Endometrial microvascular endothelial cells (primary cell): ENCODE data around the gene MORN5. TPM values are rescaled to one million over a fixed set of nuclear protein-coding genes. Genes with fewer than 3 reads are reported as not detected.

ENCODE experiments used
- in situ Hi-C: cut with HindIII; loops from 2 replicates; pipeline ENCODE4 v1.10.0; 2017; ENCODE audit warnings: low sequenced_read_pairs, low pct_unique_long_range_greater_than_20kb; ENCODE audit errors: inconsistent ontology term
- total RNA-seq: library from RNA; depleted of rRNA; stranded (reverse); fragments of >200 nt; gene quantifications from one replicate; pipeline ENCODE4 v1.2.3, GENCODE V29; 2015; ENCODE audit errors: inconsistent ontology term

Gene MORN5
- total RNA-seq, 1 donor from 2014 or later: not detected

DNA sequence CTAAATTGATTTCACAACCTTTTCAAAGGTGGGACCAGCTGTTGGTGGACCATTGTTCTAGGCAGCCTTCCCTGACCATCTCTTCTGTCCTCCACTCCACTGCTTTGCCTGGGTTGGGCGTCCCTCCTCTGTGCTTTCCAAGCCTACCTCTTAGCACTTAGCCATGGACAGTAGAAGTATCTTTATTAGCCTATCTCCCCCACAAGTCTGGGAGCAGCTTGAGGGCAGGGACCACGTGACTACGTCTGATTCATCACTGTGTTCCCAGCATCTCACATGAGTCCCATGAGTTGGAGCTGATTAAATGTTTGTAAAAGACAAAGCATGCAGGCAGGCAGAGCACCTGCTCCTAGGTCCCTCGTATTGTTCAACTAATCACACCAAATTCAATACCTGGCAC, 20.9 kb downstream of the MORN5 start:
- in situ Hi-C loops: no loop called here

DNA sequence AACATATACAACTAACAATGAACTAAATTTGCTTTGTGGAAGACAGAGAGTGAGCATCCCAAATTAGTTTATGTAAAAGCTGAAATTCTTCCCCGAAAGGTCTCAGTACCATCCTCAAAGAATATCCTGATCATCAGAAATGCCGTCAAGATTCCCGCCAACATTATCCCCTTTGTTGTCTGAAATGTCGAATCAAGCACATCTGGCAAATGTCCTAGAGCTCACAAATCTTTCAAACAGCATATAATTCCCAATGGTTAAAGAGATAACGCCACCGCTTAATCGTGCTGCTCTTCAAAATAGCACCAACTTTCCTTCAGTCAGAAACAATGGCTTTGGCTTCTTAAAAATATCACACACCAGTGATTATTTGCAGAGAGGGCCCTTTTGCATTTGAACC, 23.8 kb downstream of the MORN5 start:
- in situ Hi-C loops: no loop called here

DNA sequence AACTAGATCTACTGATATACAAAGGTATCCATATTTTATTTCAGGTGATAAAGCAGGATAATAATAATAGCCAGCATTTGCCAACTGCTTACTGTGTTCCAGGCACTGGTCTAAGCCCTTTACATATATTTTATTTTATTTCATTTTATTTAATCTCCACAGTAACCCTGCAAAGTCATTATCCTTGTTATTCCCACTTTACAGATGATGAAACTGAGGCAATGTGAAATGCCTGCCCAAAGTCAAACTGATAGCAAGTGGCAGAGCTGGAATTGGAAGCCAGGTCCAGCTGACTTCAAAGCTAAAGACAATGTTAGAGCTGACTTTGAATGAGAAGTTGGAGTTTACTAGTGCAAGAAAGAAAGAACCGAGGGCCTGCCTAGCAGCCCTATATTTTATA, 24.8 kb downstream of the MORN5 start:
- in situ Hi-C loops: no loop called here

DNA sequence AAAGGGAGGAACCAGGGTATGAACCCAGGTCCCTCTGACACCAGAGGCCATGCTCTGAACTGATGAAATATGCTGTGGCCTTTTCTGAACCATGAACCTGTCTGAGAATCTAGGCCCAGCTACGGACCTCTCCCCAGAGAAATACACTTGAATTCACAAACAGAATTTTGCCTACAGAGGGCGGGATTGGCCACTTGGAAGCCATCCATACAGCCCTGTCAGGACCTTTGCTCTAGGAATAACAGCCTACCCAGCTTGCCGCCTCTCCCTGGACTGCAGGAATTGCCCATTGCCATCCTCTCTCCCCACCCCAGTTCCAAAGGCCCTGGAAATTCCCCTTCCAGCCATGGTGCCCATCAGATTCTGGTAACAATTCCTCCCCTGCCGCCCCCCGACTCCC, 26.6 kb downstream of the MORN5 start:
- in situ Hi-C loops: no loop called here

DNA sequence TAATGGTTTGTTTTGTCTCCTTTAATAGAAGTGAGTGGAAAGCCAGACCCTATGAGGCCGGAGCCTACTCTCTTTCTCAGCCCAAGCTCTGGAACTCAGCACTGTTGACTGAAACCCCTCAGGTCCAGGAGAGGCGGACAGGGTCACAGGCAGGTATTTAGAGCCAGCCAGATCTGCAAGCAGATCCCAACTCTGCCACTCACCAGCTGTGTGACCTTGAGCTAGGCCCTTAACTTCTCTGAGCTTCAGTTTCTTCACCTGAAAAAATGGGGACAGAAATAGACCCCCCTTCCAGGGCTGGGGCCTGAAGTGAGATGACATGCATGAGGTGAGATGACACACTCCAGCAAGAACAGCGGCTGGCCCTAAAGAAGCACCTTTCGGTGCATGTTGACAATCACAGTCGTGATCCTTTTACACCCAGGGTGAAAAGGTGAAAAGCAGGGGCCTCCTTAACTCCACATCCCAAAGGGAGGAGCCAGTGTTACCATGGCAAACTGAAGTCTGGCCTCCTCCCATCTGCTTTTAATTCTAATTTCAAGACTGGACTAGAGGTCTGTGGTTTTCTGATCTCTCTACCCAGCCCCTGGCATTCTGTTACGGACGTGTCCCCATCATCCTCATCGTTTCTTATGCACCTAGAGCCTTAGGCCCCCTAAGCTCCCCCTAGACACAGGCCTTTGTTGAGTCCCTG, 27.2 kb downstream of the MORN5 start:
- in situ Hi-C loops: no loop called here

DNA sequence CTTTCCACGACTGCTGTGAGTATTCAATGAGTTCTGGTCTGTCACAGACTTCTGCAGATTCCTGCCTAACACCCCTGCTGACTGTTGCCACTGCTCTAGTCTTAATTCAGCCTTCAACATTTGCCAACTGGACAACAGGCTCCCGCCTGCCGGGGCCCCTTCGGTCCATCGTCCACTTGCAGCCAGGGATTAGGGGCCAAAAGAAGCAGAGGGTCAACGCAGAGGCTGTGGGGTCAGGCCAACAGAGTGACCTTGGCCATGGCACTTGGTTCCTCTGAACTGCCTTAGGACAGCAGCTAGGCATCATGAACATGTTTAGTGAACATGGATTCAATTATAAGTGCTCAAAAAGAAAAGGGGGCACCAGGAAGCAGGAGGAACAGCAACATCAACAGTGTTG, 28.7 kb downstream of the MORN5 start:
- in situ Hi-C loops: no loop called here

DNA sequence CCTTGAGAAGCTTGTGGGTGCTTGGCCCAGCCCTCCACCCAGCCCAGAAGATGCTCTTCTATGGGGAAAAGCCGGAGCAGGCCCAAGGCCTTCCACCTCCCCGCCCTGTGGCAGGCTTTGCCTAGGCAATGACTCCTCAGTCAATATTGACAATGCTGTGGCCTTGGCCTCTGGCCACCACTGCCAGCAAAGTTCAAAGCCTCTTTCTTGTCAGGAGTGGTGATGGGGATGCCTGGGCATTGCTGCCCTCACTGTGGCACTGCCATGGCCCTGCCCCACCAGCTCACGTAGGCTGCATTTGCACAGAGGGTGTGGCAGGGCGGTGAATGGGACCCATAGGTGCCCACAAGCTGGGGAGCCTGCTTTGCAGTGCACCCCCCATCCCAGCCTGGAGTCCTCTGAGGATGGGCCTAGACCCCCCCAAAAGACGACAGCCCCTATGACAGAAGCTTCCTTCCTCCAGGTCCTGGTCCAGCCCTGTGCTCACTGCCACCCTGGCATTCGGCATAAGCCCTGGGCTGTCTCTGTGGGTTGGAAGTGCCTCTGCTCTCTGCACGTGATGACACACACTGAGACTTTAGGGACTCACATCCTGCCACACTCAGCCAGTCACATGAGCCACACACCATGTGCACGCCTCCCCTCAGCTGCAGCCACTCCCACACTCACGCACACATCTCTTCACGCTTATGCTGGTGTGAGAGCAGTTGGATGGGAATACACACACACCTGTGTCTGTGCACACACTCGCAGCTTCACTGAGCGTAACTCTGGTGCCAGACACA, 31.1 kb downstream of the MORN5 start:
- in situ Hi-C loops: no loop called here

DNA sequence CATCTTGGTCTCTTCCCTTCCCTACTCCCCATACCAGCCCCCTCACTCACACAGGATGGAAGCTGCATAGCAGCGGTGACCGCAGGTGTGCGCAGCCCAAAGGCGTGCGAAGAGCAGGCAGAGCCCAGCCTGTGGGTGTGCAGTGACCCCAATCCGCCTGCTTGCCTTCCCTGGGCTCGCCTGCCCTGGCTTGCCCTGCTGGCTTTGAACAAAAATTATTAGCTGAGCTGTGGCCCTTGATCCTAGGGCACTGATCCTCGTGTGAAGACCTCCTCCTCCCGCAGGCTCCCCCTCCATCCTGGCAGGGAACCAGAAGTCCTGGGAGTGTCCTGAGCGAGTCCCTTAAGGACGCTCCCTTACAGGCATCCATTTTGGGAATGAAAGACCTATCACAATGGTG, 31.9 kb downstream of the MORN5 start:
- in situ Hi-C loops: no loop called here

DNA sequence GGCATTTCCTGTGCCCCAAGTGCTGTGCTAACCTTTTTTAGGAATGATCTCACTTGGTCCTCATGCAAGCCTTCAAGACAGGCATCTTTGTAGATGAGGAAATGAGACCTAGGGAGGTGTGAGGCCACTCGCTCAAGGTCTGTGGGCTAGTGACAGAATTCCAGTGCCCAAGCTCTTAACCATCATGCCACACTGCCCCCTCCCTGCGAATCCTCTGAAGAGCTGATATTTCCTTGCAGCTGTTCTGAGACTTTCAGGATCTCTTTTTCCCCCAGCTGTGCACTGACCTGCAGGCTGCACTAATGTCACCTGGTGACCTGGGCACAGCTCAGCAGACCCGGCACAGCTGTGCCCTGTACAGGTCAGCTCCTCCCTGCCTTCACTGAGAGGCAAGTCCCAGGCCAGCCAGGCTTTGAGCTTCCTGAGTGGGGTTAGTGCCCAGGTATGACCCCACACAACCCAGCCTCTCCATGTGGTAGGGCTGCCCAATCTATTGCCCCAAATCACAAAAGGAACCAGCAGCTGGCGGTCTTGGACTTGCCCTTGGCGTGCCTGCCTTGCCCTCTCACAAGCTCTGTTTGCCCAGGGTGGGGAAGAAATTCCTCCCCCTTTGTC, 32.7 kb downstream of the MORN5 start:
- in situ Hi-C loops: no loop called here

DNA sequence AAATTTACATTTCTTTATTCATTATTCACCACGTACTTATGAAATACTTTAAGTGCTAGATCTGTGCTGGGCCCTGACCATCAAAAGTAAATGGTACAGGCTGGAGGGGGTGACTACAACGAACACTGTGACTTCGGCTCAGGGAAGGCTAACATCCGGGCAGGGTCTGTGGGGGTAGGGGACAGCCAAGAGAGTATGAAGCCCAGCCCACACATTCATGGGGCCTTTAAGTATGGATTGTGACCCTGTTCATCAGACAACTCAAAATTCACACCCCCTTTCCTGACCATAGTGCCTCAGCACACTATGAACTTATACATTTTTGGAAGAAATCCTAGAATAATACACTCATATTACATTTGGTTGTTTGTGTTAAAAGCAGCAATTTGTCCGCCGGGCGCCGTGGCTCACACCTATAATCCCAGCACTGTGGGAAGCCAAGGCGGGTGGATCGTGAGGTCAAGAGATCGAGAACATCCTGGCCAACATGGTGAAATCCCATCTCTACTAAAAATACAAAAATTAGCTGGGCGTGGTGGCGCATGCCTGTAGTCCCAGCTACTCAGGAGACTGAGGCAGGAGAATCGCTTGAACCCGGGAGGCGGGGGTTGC, 33.3 kb downstream of the MORN5 start:
- in situ Hi-C loops: no loop called here

DNA sequence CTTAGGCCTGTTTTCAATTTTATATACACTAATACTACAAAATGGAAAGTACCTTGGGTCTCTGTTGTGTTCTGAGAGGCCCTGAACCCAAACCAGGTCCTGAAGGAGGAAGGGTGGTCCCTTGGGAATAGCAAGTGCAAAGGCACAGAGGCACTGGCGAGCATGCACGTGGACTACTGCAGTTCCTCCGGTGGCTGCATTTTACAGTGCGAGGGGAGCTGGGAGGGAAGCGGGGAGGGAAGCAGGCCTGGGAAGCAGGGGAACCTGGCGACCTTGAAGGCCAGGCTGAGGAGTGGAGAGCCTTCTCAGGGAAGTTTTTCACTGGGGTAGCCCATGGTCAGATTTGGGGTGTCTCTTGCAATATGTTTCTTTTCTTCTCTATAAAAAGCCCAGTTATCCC, 33.9 kb downstream of the MORN5 start:
- in situ Hi-C loops: no loop called here

DNA sequence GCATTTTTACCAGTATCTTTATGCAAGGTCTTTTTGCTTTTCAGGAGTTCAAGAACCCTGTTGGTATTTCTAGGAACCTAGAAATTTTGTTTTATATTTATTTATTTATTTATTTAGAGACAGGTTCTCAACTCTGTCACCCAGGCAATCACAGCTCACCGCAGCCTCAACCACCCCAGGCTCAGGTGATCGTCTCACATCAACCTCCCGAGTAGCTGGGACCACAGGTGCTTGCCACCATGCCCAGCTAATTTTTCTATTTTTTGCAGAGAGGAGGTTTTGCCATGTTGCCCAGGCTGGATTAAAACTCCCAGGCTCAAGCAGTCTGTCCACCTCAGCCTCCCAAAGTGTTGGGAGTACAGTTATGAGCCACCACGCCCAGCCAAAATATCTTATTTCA, 36.2 kb downstream of the MORN5 start:
- in situ Hi-C loops: no loop called here

DNA sequence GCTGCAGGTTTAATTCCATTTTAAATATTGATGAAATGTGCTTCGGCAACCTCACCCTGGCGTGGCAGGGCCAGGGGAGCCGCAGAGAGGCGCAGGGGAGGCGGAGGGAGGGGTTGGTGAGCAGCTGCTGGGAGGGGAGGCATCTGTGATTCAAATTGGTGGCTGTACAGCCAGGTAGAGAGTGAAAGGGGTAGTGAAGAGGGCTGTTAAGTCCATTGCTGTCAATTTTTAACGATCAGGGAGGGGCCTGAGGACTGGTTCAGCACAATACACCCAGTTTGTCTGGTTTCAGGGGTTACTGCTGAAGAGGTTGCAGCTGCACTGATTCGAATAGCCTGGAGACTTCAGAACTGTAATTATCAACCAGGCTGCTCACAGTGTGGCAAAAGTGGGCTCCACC, 37.7 kb downstream of the MORN5 start:
- in situ Hi-C loops: no loop called here

DNA sequence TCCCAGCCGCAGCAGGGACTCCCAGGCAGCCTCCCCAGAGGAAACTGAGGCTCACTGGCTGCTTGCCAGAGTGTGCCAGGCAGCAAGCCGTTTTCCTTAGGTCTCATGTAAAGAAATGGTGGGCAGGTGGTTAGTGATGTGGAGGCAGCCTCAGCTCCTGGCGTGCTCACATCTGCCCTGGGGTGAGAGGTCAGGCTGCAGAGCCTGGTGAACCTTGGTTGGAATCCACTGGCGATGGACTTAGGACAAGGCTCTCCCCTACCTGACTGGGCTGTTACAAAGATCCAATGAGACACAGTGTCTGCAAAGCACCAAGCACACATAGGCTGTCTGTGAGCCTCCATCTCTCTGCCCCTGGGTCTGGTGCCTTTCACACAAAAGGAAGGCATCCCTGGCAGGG, 38.2 kb downstream of the MORN5 start:
- in situ Hi-C loops: no loop called here

DNA sequence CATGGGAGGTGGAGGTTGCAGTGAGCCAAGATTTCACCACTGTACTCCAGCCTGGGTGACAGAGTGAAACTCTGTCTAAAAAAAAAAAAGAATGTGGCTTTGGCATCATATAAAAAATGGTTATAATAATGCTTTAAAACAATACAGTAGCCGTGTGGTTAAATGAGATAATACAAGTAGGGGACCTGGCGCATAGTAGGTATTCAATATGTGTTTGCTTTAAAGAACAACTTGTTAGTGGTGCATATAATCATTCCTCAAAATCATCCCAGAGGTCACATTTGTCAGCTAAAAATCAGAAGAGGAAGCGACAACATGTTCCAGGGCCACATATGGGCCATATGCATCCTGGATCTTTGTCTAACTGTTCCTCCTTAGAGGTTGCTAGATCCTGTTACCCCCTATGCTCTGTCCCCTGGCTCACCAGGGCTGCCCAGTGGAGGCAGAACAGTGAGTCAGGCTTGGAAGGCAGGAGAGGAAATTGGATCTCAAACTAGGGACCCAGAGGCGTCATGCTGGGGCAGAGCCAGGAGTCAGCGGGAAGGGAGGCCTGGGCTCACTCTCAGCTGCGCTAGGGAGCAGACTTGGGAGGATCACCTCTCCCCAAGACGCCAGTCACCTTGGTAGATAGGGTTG, 41.4 kb downstream of the MORN5 start:
- in situ Hi-C loops: no loop called here

DNA sequence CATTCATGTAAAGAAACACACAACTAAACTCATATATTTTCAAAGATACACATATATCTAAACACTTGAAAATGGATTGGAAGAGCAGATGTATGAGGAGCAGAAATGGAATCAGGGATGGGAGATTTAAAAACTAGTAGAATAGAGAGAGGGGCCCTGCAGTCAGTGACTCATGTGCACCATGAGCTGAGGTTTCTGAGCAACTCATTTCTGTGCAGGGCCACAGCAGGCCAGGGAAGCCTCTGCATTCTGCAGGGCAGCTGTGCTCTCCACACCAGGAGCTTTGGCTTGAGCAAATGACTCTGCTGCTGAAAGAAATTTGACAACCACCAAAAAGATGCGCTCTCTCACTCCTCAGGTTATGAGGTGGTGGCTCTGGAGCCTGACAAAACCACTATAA, 41.9 kb downstream of the MORN5 start:
- in situ Hi-C loops: no loop called here

DNA sequence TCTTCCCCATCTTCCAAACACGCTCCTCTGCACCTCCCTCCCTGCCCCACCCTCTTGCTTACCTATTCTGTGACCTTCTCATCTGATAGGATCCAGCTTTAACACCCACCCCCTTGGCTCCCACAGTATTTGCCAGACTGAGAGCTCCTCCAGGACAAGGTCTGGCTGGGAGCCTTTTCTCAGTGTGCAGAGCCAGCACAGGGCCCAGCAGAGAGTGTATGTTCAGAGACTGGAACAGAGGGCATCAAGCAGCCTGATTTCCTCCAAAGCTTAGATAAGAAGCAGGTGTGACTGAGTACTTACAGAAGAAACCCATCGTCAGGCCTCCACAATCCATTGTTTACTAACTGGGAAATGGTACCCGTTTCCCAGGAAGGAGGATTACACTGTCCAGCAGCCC, 42.4 kb downstream of the MORN5 start:
- in situ Hi-C loops: no loop called here

DNA sequence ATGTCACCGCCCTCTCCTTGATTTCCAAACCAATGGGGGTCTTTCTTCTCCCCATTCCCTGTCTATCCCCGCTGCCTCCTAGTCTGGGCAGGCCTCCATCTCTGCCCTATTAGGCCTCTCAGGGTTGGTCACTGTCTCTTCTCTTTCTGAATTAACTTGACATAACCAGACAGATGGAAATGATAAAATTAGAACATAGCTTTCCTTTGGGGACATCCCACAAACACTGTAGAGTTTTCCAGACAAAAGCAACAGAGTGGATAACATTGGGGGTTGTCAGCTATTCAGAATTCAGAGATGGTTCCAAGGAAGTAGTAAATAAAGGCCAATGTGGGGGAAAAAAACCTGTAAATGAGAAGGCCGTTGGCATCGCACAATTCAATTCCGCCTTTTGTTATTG, 44.3 kb downstream of the MORN5 start:
- in situ Hi-C loops: no loop called here

DNA sequence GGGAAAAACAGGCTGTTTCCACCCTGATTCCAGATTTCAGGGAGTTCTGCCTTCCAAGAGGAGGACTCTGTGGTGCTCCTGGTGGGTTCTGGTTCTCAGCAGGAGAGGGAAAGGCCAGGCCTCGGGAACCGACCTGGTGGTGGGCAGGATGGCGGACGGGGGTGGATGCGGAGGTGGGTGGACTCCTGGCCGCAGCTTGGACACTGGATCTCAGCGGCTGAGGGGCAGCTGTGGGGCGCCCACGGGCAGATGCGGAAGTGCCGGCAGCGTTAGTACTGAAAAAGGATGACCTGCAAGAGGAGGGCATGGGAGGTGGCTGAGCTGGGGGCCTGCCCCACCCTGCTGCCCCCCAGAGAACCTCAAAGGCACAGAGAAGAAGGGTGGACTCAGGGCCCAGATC, 44.8 kb downstream of the MORN5 start:
- in situ Hi-C loops: no loop called here
